Brain microvascular endothelial cell (primary cell): ENCODE data around the gene FCGR2B.
"Not testable (repeated sequence)": the region's sequence is repeated elsewhere in the genome, so short reads cannot be mapped to it uniquely, and the experiment has no call there.

Source experiments
- DNase-seq: peaks from one replicate; pipeline ENCODE4 v3.0.0-alpha.2; 2020
- H3K27ac ChIP-seq: fragments of 250-450 bp; sonication (Bioruptor Pico); 2 replicates; pipeline ENCODE4 v1.5.1; 2020; ENCODE audit warnings: mild to moderate bottlenecking, moderate library complexity
- H3K27me3 ChIP-seq: fragments of 250-450 bp; sonication (Bioruptor Pico); replicated peaks from 2 replicates; pipeline ENCODE4 v1.5.1; 2020; ENCODE audit warnings: mild to moderate bottlenecking
- H3K36me3 ChIP-seq: fragments of 250-450 bp; sonication (Bioruptor Pico); replicated peaks from 2 replicates; pipeline ENCODE4 v1.5.1; 2020; ENCODE audit warnings: mild to moderate bottlenecking
- H3K4me3 ChIP-seq: 2 replicates; pipeline ENCODE4 v1.5.1; 2011; ENCODE audit warnings: low read depth, mild to moderate bottlenecking, control low read depth, low read length, moderate library complexity
- in situ Hi-C: cut with HindIII; loops from 2 replicates; pipeline ENCODE4 v1.10.0; 2017; ENCODE audit warnings: low sequenced_read_pairs, low pct_ligation_motif_present

Gene FCGR2B

DNA sequence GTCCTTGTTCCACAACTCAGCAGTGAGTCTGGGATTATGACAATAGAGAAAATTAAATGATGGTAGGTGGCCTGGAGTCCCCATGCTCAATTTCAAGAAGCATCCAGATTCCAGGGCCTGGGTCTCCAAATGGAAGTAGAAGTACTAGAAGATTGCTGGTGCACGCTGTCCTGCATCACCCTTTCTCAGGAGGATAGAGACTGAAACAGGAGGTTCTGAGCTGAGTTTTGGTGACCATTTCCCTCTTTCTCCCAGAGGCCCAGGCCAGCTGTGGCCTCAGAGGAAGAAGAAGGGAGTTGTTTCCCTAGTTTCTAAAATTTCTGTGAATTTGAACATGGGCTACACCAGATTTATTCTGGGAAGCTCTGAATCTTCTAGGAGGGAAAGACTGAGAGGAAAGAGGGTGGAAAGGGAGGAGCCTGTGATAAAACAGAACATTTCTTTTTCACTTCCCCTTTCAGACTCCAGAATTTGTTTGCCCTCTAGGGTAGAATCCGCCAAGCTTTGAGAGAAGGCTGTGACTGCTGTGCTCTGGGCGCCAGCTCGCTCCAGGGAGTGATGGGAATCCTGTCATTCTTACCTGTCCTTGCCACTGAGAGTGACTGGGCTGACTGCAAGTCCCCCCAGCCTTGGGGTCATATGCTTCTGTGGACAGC lies at the start of gene FCGR2B:
TSS of gene FCGR2B (plus strand) at position 460 of the 656 bp plus-strand sequence. CDS start at position 559, 99 bp downstream.
- H3K27me3 ChIP-seq, DNase-seq, in situ Hi-C loops, H3K36me3 ChIP-seq, H3K4me3 ChIP-seq, H3K27ac ChIP-seq: not testable (repeated sequence)

GRCh38 chr1:161616417-161616816 lies 46.5 kb upstream of the FCGR2B start:
- in situ Hi-C loops, H3K27ac ChIP-seq, H3K27me3 ChIP-seq, H3K36me3 ChIP-seq, H3K4me3 ChIP-seq, DNase-seq: not testable (repeated sequence)

DNA sequence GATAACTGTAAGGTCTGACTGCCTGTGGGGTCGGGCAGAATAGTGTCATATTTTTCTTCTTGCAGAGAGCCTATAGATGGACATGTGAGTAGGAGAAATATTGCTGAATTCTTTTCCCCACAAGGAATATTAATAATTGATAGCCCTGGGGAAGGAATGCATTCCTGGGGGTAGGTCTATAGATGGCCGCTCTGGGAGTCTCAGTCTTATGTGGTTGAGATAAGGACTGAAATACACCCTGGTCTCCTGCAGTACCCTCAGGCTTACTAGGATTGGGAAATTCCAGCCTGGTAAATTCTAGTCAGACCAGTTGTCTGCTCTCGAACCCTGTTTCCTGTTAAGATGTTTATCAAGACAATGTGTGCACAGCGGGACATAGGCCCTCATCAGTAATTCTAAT lies 44.4 kb upstream of the FCGR2B start:
- H3K27me3 ChIP-seq, DNase-seq, H3K36me3 ChIP-seq, in situ Hi-C loops, H3K27ac ChIP-seq, H3K4me3 ChIP-seq: not testable (repeated sequence)

DNA sequence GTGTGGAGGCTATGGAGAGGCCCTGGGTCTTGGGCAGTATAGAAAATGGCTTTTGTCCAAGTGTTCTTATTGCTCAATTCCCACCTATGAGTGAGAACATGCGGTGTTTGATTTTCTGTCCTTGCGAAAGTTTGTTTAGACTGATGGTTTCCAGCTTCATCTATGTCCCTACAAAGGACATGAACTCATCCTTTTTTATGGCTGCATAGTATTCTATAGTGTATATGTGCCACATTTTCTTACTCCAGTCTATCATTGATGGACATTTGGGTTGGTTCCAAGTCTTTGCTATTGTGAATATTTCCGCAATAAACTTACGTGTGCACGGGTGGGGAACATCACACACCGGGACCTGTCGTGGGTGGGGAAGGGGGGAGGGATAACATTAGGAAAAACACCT lies 42.5 kb upstream of the FCGR2B start:
- H3K4me3 ChIP-seq, H3K27ac ChIP-seq, DNase-seq, H3K36me3 ChIP-seq, in situ Hi-C loops, H3K27me3 ChIP-seq: not testable (repeated sequence)

- DNase-seq, result peak; percentile 91
- Histone ChIP-seq H3K27ac (peak overlapping the region; percentile 7), H3K4me3 (peak overlapping the region; percentile 69)
- H3K36me3 ChIP-seq, in situ Hi-C loops, H3K27me3 ChIP-seq: not testable (repeated sequence)
Observed at GRCh38 chr1:161621181-161622000, 41.6 kb upstream of the FCGR2B start.

- DNase-seq, H3K27ac ChIP-seq, H3K36me3 ChIP-seq, H3K4me3 ChIP-seq, H3K27me3 ChIP-seq, in situ Hi-C loops: not testable (repeated sequence)
Observed at GRCh38 chr1:161622054-161622453, 40.9 kb upstream of the FCGR2B start.

- H3K4me3 ChIP-seq, DNase-seq, in situ Hi-C loops, H3K27ac ChIP-seq, H3K36me3 ChIP-seq, H3K27me3 ChIP-seq: not testable (repeated sequence)
Observed at GRCh38 chr1:161623401-161624051, 39.4 kb upstream of the FCGR2B start.

GRCh38 chr1:161624605-161625004 lies 38.3 kb upstream of the FCGR2B start:
- DNase-seq, result not testable (repeated sequence)

DNA sequence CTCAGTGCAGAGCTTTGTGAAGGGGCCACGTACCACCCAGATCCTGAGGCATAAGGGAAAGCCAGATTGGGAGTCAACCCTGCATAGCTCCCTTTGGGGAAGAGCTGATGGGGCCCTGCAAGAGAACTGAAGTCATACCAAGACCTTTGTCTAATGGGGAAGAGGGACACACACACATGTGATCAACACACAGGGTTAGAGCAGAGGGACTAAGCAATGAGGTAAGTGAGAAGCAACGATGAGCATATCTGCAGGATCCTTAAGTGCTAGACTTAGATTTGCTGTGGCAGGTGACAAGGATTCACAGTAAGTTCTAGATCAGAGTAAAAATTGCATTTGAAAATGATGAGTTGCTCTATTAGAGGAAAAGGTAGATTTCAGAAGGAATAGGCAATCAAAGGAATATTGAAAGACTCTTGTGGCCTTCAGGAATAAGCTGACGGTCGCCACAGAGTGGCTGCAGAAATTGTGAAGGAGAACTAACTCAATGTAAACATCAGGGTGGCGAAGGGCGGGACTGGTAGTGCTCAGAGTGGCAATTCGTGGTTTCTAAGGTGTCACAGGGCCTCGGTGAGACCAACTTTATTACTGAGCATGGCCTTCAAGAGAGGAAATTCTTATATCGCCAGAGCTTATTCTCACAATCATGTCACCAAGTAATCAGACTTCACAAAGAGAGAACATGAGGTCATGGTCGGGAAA lies 36.3 kb upstream of the FCGR2B start:
- H3K36me3 ChIP-seq, H3K27ac ChIP-seq, H3K4me3 ChIP-seq, in situ Hi-C loops, DNase-seq, H3K27me3 ChIP-seq: not testable (repeated sequence)

More at GRCh38 chr1:161624605-161625004, 38.3 kb upstream of the FCGR2B start:
- H3K36me3 ChIP-seq, in situ Hi-C loops, H3K4me3 ChIP-seq, H3K27ac ChIP-seq, H3K27me3 ChIP-seq: not testable (repeated sequence)

DNA sequence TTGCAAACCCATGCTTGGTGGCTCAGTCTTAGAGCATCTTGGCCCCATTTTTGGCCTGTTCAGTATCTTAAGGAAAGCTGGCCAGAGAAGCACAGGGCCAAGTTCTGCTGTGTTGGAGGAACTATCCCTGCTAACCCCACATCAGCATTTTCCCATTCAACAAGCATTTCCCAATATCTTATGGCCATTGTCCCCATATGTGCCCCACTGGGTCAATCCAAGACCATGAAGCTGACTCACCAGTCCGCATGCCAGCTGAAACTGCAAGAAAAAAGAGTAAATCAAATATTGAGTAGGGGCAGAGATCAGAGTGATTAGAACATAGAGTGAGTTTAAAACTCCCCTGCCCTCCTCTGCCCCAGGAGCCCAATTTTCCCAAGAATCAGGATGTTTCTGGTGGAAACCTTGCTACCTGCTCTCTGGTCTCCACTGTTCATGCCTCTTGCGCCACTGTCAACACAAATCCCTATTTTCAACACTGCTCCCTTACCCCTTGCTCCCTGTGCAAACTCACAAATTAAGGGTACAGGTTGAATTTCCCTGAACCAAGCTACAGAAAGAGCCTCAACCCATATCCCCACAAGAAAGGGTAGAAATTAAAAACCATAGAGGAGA lies 32.7 kb upstream of the FCGR2B start:
- H3K36me3 ChIP-seq, H3K4me3 ChIP-seq, H3K27me3 ChIP-seq, in situ Hi-C loops, H3K27ac ChIP-seq, DNase-seq: not testable (repeated sequence)
